Measurements from ENCODE around the gene TMEM25.
A peak's percentile ranks its signal among the peaks of the same experiment; 100 is the strongest.

The TMEM25 gene

DNA sequence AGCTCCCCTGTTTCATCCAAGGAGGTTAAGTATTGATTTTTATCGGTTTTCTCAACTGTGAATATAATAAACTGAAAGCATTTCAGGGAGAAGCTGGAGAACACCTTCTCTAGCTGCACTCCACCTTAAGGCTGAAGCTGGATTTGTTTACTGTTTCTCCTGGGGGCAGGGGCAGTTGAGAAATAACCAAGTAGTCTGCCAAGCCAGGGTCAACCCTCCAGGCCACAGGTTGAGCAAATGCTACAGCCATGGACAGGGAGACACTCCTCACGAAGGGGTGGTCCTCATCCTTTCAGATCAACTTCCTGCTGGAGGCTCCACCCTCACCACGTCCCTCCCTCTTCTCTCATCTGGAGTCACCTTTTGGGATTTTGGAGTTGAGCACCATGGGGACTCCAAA is 3.9 kb upstream of the TMEM25 start, which contains the start of gene TTC36:
Gene TTC36 (plus strand): TSS at position 366 of the 400 bp plus-strand sequence. CDS start 21 bp downstream, at position 387.
- Histone ChIP-seq H3K27ac (ENCODE audit: low read depth, low read length, poor library complexity, severe bottlenecking) (no peak within 1 kb of the TSS), H3K4me3 (ENCODE audit: low read depth, low read length, poor library complexity, severe bottlenecking) (no peak within 1 kb of the TSS), H3K79me2 (ENCODE audit: insufficient read depth, low read length) (no peaks in the 10 kb centered on the region), H3K9me3 (ENCODE audit: low read length) (no peaks in the 10 kb centered on the region), H3K9me2 (ENCODE audit: low read depth, low read length) (no peaks in the 10 kb centered on the region), H3F3A (ENCODE audit: insufficient read depth, low read length) (no peaks in the 10 kb centered on the region), H3K27me3 (ENCODE audit: insufficient read depth, low read length) (no peaks in the 10 kb centered on the region), H3K4me2 (ENCODE audit: low read length) (no peak within 1 kb of the TSS), H3K9ac (ENCODE audit: low read length) (no peak within 1 kb of the TSS), H3K4me1 (ENCODE audit: insufficient read depth, low read length, severe bottlenecking) (peaks cover 6% of the 10 kb centered on the region), H4K20me1 (ENCODE audit: insufficient read depth, low read length) (no peaks in the 10 kb centered on the region), H2AFZ (ENCODE audit: low read length) (no peak within 1 kb of the TSS), H3K36me3 (ENCODE audit: insufficient read depth, low read length) (peaks cover 17% of the 10 kb centered on the region)
- no peak for TF ChIP-seq EZH2 (IDR thresholded peaks at IDR 0.05; ENCODE audit: borderline replicate concordance, low read length)
- TF ChIP-seq, protein P1, sequence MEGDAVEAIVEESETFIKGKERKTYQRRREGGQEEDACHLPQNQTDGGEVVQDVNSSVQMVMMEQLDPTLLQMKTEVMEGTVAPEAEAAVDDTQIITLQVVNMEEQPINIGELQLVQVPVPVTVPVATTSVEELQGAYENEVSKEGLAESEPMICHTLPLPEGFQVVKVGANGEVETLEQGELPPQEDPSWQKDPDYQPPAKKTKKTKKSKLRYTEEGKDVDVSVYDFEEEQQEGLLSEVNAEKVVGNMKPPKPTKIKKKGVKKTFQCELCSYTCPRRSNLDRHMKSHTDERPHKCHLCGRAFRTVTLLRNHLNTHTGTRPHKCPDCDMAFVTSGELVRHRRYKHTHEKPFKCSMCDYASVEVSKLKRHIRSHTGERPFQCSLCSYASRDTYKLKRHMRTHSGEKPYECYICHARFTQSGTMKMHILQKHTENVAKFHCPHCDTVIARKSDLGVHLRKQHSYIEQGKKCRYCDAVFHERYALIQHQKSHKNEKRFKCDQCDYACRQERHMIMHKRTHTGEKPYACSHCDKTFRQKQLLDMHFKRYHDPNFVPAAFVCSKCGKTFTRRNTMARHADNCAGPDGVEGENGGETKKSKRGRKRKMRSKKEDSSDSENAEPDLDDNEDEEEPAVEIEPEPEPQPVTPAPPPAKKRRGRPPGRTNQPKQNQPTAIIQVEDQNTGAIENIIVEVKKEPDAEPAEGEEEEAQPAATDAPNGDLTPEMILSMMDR (IDR thresholded peaks at IDR 0.05; ENCODE audit: low read length), result no peak

DNA sequence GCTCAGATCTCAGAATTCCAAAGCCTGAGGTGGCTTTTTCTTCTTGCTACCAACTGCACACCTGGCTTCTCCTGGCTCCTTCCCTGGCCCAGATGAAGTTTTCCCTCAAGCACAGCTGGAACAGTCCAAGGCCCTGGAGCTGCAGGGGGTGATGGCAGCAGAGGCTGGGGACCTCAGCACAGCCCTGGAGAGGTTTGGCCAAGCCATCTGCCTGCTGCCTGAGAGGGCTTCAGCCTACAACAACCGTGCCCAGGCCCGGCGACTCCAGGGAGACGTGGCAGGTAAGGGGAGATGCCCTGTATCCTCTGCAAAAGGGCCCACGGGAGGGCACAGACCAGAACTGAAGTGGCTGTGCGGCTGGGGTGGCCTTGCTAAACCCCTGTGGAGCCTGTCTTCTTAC is 2.5 kb upstream of the TMEM25 start:
- peaks cover 6% of the 10 kb centered on the region for H3K4me1 ChIP-seq (ENCODE audit: insufficient read depth, low read length, severe bottlenecking)
- no peaks in the 10 kb centered on the region for H3K27me3 ChIP-seq (ENCODE audit: insufficient read depth, low read length)
- no peaks in the 10 kb centered on the region for H3K9me2 ChIP-seq (ENCODE audit: low read depth, low read length)
- H2AFZ ChIP-seq (ENCODE audit: low read length), result no peak overlapping the region
- H3K4me2 ChIP-seq (ENCODE audit: low read length), result no peak overlapping the region
- H3K36me3 ChIP-seq (ENCODE audit: insufficient read depth, low read length), result peaks cover 6% of the 10 kb centered on the region; the same call in 1 of the 2 replicates
- TF ChIP-seq EZH2 (IDR thresholded peaks at IDR 0.05; ENCODE audit: borderline replicate concordance, low read length), result no peak
- TF ChIP-seq, protein P1 (IDR thresholded peaks at IDR 0.05; ENCODE audit: low read length), result no peak
- H3K4me3 ChIP-seq (ENCODE audit: low read depth, low read length, poor library complexity, severe bottlenecking), result no peak overlapping the region
- no peak overlapping the region for H3K9ac ChIP-seq (ENCODE audit: low read length)
- no peak overlapping the region for H3K27ac ChIP-seq (ENCODE audit: low read depth, low read length, poor library complexity, severe bottlenecking)
- no peaks in the 10 kb centered on the region for H4K20me1 ChIP-seq (ENCODE audit: insufficient read depth, low read length)
- H3K79me2 ChIP-seq (ENCODE audit: insufficient read depth, low read length), result no peaks in the 10 kb centered on the region
- H3F3A ChIP-seq (ENCODE audit: insufficient read depth, low read length), result no peaks in the 10 kb centered on the region
- no peaks in the 10 kb centered on the region for H3K9me3 ChIP-seq (ENCODE audit: low read length)

DNA sequence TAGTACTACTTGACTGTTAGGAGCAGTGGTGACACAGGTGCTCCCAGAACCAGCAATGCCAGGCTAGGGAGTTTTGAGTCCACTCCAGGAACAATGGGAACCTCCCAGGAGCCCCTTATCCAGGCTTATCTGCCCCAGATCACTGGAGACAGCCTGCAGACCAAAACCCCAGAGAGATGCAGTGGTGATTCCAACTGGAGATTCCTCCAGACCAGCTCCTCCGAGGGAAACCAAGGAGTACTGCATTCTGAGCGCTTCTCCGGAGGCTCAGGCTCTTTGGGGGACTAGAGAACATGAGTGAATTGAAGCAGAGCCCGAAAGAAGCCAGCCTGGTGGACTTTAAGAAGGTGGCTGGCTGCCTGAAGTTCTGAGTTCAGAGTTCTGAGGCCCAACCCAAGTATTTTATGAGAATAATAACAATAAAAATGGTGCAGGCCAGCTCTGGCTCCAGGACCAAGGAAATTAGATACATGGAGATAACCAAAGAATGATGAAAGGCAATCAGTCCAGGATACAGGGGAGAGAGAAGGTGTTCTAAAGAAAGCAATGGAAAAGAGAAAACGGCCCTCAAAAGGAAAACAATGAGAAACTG is 1.3 kb upstream of the TMEM25 start:
- Histone ChIP-seq H3K4me3 (ENCODE audit: low read depth, low read length, poor library complexity, severe bottlenecking) (no peak overlapping the region), H3K4me2 (ENCODE audit: low read length) (peak overlapping the region; percentile 60; the same call in 1 of the 2 replicates), H4K20me1 (ENCODE audit: insufficient read depth, low read length) (no peaks in the 10 kb centered on the region), H3K9ac (ENCODE audit: low read length) (no peak overlapping the region), H3K9me2 (ENCODE audit: low read depth, low read length) (no peaks in the 10 kb centered on the region), H3F3A (ENCODE audit: insufficient read depth, low read length) (no peaks in the 10 kb centered on the region), H3K9me3 (ENCODE audit: low read length) (no peaks in the 10 kb centered on the region), H3K36me3 (ENCODE audit: insufficient read depth, low read length) (peaks cover 5% of the 10 kb centered on the region; the same call in 1 of the 2 replicates), H3K27me3 (ENCODE audit: insufficient read depth, low read length) (no peaks in the 10 kb centered on the region), H3K27ac (ENCODE audit: low read depth, low read length, poor library complexity, severe bottlenecking) (no peak overlapping the region), H2AFZ (ENCODE audit: low read length) (no peak overlapping the region), H3K4me1 (ENCODE audit: insufficient read depth, low read length, severe bottlenecking) (peaks cover 6% of the 10 kb centered on the region), H3K79me2 (ENCODE audit: insufficient read depth, low read length) (no peaks in the 10 kb centered on the region)
- TF ChIP-seq EZH2 (IDR thresholded peaks at IDR 0.05; ENCODE audit: borderline replicate concordance, low read length), result no peak
- TF ChIP-seq, protein P1 (IDR thresholded peaks at IDR 0.05; ENCODE audit: low read length), result no peak
